Endometrial microvascular endothelial cells (primary cell): ENCODE data around the gene NBEAL1. TPM values are rescaled to one million over a fixed set of nuclear protein-coding genes. Genes with fewer than 3 reads are reported as not detected.

Source experiments
- in situ Hi-C: cut with HindIII; loops from 2 replicates; pipeline ENCODE4 v1.10.0; 2017; ENCODE audit warnings: low sequenced_read_pairs, low pct_unique_long_range_greater_than_20kb; ENCODE audit errors: inconsistent ontology term
- total RNA-seq: library from RNA; depleted of rRNA; stranded (reverse); fragments of >200 nt; gene quantifications from one replicate; pipeline ENCODE4 v1.2.3, GENCODE V29; 2015; ENCODE audit errors: inconsistent ontology term

The NBEAL1 gene
- total RNA-seq, 1 donor from 2014 or later = 13.8 TPM

DNA sequence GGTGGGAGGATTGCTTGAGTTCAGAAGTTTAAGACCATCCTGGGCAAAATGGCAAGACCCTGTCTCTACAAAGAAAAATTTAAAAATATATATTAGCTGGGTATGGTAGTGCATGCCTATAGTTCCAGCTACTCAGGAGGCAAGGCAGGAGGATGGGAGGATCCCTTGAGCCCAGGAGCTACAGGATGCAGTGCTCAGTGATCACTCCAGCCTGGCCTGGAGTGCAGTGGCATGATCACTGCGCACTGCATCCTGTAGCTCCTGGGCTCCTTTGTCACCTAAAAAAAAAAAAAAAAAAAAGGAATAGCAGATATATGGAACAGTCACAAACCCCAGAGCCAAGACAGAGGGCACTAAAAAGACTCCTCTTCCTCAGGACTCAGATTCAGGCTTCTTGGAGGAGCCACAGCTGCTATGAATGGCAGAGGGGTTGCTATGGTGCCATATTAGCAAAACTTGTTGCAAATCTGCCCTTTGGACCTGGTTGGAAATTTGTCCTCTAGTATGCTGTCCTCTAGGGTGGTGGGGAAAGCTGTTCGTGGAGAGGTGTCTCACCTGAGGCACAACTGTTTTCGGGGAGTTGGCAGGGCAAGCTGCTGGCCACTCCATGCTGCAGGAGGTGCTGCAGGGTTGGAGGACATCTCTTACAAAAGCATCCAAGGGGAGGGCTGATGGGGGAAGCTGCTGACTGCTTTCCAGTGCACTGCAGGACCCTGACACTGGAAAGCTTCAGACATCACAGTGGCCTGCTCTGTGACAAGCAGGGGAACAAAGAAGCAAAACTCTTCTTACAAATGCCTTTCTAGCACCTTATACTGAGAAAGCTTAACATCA is 246.9 kb downstream of the NBEAL1 start:
- in situ Hi-C loops = no loop called here

Other genes starting within 250 kb of the NBEAL1 start
- 5.6 TPM for gene ICA1L, start 143.1 kb upstream of the NBEAL1 start, total RNA-seq
- gene WDR12, start 103.2 kb upstream of the NBEAL1 start, total RNA-seq = 67.3 TPM
- gene CARF, start 102.6 kb upstream of the NBEAL1 start, total RNA-seq = 2.1 TPM
- gene CYP20A1, start 224.1 kb downstream of the NBEAL1 start, total RNA-seq = 22.6 TPM